HG03439 (cell line): ENCODE measurements around the gene LRRK1.

ENCODE experiments used
- ATAC-seq: cut with Tn5 transposase; IDR thresholded peaks from one replicate; pipeline ENCODE4 v1.9.1; 2021; ENCODE audit warnings: mild to moderate bottlenecking, moderate library complexity; ENCODE audit not compliant: unreplicated experiment

Gene LRRK1

GRCh38 chr15:101052031-101052620 lies 133.0 kb downstream of the LRRK1 start:
- ATAC-seq, result no peak

DNA sequence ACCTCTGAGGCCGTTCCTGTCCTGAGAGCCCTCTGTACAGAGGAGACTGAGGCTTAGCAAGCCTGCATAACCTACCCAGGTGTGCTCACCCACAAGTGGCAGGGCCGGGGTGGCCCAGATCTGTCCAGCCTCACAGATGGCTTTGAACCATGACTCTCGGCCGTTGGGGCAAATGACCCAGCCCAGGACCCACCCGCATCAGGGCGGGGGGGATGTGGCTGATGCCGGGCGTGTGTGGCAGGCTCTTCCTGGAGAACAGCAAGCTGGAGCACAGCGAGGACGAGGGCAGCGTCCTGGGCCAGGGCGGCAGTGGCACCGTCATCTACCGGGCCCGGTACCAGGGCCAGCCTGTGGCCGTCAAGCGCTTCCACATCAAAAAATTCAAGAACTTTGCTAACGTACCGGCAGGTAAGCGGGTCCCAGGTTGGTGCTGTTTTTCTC lies 133.5 kb downstream of the LRRK1 start:
- no peak for ATAC-seq

DNA sequence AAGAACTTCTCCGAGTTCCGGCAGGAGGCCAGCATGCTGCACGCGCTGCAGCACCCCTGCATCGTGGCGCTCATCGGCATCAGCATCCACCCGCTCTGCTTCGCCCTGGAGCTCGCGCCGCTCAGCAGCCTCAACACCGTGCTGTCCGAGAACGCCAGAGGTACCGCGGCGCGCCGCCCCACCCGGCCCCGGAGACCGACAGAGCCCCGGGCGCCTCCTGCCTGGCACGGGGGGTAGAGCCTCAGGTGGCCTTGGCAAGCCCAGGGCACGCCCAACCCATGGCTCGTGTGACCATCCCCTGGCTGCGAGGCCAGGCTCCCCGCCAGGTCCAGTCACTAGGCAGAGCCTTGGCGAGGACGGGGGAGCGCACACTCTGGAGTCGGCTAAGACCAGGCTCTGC lies 134.1 kb downstream of the LRRK1 start:
- no peak for ATAC-seq

GRCh38 chr15:101054116-101054515 lies 135.0 kb downstream of the LRRK1 start:
- no peak for ATAC-seq

DNA sequence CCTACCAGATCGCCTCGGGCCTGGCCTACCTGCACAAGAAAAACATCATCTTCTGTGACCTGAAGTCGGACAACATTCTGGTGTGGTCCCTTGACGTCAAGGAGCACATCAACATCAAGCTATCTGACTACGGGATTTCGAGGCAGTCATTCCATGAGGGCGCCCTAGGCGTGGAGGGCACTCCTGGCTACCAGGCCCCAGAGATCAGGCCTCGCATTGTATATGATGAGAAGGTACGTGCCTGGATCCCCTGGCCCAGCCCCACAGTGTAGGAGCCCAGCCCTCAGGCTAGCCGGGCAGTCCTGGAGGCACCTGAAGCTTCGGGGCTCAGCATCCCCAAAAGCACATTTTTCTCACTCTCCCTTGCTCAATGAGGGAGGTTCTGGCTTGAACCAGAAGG lies 135.8 kb downstream of the LRRK1 start:
- no peak for ATAC-seq

DNA sequence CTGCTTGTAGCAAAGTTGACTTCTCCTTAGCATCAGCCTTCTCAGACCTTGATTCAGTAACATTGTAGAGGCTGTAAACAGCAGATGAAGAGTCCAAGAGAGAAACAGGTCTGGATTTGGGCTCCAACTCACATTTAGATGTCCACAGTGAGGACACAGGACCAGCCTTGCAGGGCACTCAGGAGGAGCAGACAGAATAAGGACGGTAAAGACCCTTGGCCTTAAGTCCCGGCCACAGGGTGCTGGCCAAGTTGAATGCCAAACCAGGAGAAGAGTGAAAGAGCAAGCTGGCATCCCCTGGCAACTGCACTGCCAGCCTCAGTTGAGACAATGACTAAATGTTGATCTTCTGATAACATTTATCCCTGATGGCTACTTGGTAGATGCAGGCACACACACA lies 136.3 kb downstream of the LRRK1 start:
- no peak for ATAC-seq

GRCh38 chr15:101056366-101057334 lies 137.5 kb downstream of the LRRK1 start:
- no peak for ATAC-seq

DNA sequence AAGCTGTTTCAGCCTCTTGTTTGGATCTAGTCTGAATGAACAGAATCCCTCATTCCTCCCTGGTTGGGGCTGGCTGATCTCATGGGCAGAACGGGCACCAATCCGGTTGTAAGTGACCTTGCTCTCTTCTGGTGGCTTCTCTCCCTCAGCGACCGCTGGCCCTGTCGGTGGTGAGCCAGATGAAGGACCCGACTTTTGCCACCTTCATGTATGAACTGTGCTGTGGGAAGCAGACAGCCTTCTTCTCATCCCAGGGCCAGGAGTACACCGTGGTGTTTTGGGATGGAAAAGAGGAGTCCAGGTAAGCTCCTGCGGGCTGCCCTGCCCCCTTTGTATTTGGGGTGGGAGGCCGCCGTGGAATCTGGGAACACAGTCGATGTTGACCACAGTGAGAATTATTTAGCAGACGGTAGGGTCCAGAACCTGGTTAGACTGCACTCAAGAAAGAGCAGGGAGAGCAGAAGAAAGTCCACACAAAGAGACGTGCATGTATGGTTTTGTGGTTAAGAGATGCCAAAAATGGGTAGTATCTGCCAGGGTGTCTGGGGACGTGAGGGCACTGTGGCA lies 138.8 kb downstream of the LRRK1 start:
- no peak for ATAC-seq

DNA sequence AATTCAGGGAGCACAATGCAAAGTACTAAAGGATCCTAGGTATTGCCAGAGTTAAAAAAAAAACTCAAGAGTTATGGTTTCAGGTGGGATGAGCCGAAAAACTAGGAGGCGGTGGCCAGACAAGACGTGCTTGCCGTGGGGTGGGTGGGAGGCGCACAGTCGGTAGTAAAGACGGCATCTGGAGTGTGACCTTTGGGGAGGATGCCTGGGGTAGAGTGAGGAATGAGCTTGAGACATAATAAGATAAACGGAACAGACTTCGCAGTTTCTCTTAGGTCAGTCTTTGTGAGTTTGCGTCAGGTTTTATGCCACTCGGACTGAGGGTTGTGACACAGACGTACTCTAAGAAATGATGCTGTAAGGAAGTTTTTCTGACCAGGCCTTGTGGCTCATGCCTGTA lies 139.6 kb downstream of the LRRK1 start:
- no peak for ATAC-seq

GRCh38 chr15:101059381-101060341 lies 140.5 kb downstream of the LRRK1 start:
- no peak for ATAC-seq

DNA sequence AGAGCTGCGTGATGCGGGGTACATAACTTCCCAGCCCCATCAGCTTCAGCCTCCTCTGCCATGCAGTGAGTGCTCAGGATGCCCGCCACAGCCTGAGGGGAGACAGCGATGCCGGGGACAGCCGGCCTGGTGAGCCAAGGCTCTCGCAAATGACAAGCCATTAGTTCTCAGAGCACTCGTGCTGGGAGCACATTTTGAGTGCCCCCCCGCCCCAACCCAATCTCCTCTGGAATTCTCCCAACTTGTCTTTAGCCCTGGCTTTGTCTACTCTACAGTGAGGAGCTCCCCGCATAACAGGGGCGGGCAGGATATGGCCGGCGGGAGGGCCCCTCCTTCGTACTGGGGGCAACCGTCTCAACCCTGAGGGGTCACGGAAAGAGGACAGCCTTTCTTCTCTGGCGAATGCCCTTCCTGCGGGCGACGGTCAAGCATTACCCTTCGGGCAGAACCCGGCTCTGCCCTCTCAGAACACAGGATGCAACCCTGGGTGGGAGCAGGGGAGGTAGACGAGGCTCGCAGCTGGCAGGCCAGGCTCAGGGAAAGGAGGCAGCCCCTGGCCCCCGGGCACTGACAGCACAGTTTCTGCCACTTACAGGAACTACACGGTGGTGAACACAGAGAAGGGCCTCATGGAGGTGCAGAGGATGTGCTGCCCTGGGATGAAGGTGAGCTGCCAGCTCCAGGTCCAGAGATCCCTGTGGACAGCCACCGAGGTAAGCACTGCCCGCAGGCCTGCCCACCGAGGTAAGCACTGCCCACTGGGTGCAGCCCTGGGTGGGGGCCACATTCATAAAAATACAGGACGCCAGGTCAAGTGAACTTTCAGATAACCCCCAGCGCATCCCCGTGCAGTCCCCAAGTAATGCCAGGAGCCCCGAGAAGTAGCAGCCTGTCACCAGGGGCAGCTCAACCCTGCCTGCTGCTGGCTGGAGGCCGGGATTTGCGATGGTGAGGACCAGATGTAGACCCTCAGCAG lies 141.7 kb downstream of the LRRK1 start:
- no peak for ATAC-seq

DNA sequence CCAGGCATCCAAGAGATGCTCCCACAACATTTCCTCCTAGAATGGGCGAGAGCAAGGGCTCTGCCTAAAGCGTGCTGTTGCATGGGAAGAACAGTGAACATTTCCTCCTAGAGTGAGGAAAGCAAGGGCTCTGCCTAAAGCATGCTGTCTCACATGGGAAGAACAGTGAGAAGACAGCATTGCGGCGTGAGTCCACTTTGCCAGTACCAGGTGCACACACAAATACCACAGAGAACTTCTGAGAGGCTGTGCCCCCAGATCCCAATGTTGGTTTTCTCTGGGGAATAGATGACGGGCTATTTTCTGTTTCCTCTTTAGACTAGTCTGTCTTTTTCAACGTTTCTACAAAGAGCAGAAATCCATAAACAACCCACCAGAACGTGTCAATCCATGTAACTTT lies 142.9 kb downstream of the LRRK1 start:
- ATAC-seq, result no peak

DNA sequence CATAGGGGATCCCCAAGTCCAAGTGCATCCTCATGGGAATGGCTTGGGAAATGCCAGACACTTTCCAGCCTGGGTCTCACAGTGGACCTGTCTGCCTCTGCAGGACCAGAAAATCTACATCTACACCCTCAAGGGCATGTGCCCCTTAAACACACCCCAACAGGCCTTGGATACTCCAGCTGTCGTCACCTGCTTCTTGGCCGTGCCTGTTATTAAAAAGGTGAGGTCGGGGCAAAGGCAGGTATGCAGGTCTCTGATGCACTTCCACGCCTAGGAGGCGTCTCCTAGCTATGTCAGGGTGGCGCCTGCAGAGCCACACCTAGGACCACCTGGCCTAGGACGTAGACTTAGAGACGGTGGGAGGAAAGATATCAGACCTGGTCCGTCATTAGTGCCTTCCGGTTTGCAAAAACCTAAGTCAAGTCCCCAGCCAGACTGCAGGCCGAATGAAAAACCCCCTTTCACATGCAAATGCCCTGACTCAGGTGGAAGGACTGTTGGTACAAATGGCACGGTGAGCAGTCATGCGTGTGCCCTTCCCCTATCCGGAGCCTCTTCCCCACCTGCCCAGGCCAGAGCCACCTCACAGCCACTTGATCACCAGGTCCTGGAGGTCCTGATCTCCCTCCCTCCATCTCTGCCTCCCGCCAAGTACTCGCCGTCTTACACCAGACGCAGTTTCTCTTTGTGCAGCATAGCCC lies 143.5 kb downstream of the LRRK1 start:
- peak; percentile 70 for ATAC-seq

GRCh38 chr15:101063212-101063611 lies 144.1 kb downstream of the LRRK1 start:
- ATAC-seq, result no peak

DNA sequence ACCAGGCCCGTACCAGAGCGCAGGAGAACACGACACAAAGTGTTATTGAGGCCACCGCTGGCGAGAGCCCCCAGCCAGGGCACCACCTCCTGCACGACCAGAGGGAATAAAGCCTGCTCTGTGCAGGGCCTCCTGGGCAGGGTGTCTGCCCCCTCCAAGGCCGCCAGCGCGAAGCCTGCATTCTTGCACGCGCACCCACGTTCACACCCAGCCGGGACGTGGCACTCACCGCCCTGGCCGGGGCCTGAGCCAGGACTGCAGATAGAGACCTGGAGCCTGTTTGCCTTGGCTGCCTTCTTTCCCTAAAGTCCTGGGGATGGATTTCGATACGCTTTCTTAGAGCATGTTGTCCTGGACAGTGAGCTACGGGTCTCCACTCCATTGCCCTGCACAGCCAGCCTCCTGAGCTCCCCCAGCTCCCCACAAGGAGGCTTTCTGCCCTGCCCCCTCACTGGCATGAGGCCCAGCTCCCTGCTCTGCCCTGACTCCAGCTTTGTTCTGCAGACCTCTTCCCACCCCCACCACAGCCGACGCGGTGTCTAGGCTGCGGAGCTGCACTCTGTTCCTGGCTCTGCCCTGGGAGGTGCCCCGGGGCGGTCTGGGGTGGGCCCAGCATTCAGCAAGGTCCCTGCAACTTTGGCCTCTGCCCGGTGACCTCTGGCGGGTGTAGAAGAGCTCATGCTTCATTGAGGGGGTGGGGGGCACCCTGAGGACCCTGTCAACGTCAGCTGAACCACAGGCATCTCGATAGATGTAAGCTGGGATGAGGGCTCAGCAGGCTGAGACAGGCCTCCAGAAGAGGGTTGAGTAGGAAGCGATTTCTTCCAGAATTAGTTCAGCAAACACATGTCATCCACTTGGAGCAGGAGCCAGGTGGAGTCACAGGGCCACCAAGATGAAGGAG lies 145.0 kb downstream of the LRRK1 start:
- ATAC-seq, result no peak

DNA sequence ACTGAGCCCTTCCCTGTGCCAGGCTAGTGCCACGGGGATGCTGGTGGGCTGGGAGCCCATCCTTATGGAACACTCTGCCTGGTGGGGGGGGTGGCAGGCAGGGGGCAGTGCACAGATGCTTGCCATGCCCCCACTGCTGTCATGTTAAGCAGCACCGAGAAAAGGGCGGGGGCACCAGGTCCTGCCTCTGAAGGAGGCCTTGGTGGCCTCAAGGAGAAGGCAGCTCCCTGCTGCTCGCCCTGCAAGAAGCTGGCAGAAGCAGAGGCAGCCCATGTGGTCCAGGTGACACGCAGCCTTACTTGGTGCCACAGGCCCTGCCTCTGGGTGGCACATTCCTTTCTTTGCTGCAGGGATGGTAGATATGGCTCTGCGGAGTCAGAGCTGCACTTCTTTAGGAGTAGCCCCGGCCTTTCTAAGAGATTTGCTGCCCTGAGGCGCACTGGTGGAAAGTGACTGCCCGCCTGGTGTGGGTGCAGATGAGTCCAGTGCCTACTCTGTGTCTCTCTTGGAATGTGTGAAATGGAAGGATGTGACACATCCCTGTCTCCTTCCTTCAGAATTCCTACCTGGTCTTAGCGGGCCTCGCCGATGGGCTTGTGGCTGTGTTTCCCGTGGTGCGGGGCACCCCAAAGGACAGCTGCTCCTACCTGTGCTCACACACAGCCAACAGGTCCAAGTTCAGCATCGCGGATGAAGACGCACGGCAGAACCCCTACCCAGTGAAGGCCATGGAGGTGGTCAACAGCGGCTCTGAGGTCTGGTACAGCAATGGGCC lies 145.8 kb downstream of the LRRK1 start:
- ATAC-seq, result no peak

- ATAC-seq, result no peak
Observed at GRCh38 chr15:101065570-101066221, 146.5 kb downstream of the LRRK1 start.
